Endothelial cell (in vitro differentiated cells): ENCODE results near the gene CDR2. TPM values are rescaled to one million over a fixed set of nuclear protein-coding genes. Genes with fewer than 3 reads are reported as not detected.
"Not testable (repeated sequence)": the region's sequence is repeated elsewhere in the genome, so short reads cannot be mapped to it uniquely, and the experiment has no call there.

ENCODE experiments used
- DNase-seq: peaks from one replicate; pipeline ENCODE4 v3.0.0; 2021; ENCODE audit warnings: low spot score
- H3K27ac Mint-ChIP-seq: one replicate; pipeline ENCODE4 v1.8.0; 2021; ENCODE audit warnings: mixed read lengths, inconsistent platforms; ENCODE audit not compliant: unreplicated experiment
- H3K27me3 Mint-ChIP-seq: one replicate; pipeline ENCODE4 v1.8.0; 2021; ENCODE audit warnings: mild to moderate bottlenecking, moderate library complexity, mixed read lengths, inconsistent platforms; ENCODE audit not compliant: unreplicated experiment
- H3K36me3 Mint-ChIP-seq: one replicate; pipeline ENCODE4 v1.8.0; 2021; ENCODE audit warnings: mild to moderate bottlenecking, low read depth, mixed read lengths, inconsistent platforms; ENCODE audit not compliant: unreplicated experiment
- H3K4me1 Mint-ChIP-seq: one replicate; pipeline ENCODE4 v1.8.0; 2021; ENCODE audit warnings: mild to moderate bottlenecking, mixed read lengths, inconsistent platforms; ENCODE audit not compliant: unreplicated experiment
- H3K4me3 Mint-ChIP-seq: one replicate; pipeline ENCODE4 v1.8.0; 2021; ENCODE audit warnings: mild to moderate bottlenecking, mixed read lengths, inconsistent platforms; ENCODE audit not compliant: unreplicated experiment
- H3K9me3 Mint-ChIP-seq: one replicate; pipeline ENCODE4 v1.8.0; 2021; ENCODE audit warnings: mixed read lengths, inconsistent platforms; ENCODE audit not compliant: unreplicated experiment
- CTCF ChIP-seq: fragments of 200-600 bp; sonication (generic); IDR thresholded peaks from one replicate; pipeline ENCODE4 v1.5.0; 2021; ENCODE audit warnings: antibody characterized with exemption; ENCODE audit not compliant: unreplicated experiment
- total RNA-seq: library from RNA; stranded (reverse); fragmentation: NEBNext Ultra II Directional; extraction: Animal tissue kit (Norgen Biotek cat#: 25700); gene quantifications from one replicate; pipeline ENCODE4 v1.2.1, GENCODE V29; 2021; ENCODE audit not compliant: unreplicated experiment

CDR2 gene
- total RNA-seq, 1 donor from 2014 or later = 26.3 TPM

- Mint-ChIP-seq H3K27me3 (peaks cover 5% of the 10 kb centered on the region), H3K36me3 (peaks cover 23% of the 10 kb centered on the region), H3K4me3 (no peak overlapping the region), H3K4me1 (no peaks in the 10 kb centered on the region), H3K9me3 (no peaks in the 10 kb centered on the region), H3K27ac (no peak overlapping the region)
- DNase-seq = no peak
- TF ChIP-seq CTCF = no peak
These were observed 44.4 kb upstream of the CDR2 start for GRCh38 chr16:22418826-22419225.

DNA sequence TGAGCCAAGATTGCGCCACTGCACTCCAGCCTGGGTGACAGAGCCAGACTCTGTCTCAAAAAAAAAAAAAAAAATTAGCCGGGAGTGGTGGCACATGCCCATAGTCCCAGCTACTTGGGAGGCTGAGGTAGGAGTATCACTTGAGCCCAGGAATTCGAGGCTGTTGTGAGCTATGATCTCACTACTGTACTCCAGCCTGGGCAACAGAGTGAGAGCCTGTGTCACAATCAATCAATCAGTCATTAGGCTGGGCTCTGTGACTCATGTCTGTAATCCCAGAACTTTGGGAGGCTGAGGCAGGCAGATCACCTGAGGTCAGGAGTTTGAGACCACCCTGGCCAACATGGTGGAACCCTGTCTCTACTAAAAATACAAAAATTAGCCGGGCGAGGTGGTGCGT, 43.4 kb upstream of the CDR2 start:
- H3K27ac Mint-ChIP-seq, DNase-seq, H3K4me3 Mint-ChIP-seq, H3K27me3 Mint-ChIP-seq, H3K4me1 Mint-ChIP-seq, H3K9me3 Mint-ChIP-seq: not testable (repeated sequence)
- H3K36me3 Mint-ChIP-seq = peaks cover 16% of the 10 kb centered on the region

GRCh38 chr16:22417019-22417418, 42.6 kb upstream of the CDR2 start:
- TF ChIP-seq CTCF = no peak
- H3K4me1 Mint-ChIP-seq = no peaks in the 10 kb centered on the region
- H3K9me3 Mint-ChIP-seq = no peaks in the 10 kb centered on the region
- H3K27me3 Mint-ChIP-seq = peaks cover 5% of the 10 kb centered on the region
- no peak overlapping the region for H3K27ac Mint-ChIP-seq
- no peak for DNase-seq
- H3K36me3 Mint-ChIP-seq = peaks cover 15% of the 10 kb centered on the region
- no peak overlapping the region for H3K4me3 Mint-ChIP-seq

GRCh38 chr16:22413819-22414218, 39.4 kb upstream of the CDR2 start:
- TF ChIP-seq CTCF = no peak
- no peaks in the 10 kb centered on the region for H3K27me3 Mint-ChIP-seq
- no peak for DNase-seq
- H3K36me3 Mint-ChIP-seq = peaks cover 2% of the 10 kb centered on the region
- H3K4me1 Mint-ChIP-seq = no peaks in the 10 kb centered on the region
- H3K27ac Mint-ChIP-seq = no peak overlapping the region
- no peaks in the 10 kb centered on the region for H3K9me3 Mint-ChIP-seq
- H3K4me3 Mint-ChIP-seq = no peak overlapping the region

GRCh38 chr16:22407486-22407885, 33.1 kb upstream of the CDR2 start:
- no peak for TF ChIP-seq CTCF
- Mint-ChIP-seq H3K4me3 (no peak overlapping the region), H3K4me1 (no peaks in the 10 kb centered on the region)

DNA sequence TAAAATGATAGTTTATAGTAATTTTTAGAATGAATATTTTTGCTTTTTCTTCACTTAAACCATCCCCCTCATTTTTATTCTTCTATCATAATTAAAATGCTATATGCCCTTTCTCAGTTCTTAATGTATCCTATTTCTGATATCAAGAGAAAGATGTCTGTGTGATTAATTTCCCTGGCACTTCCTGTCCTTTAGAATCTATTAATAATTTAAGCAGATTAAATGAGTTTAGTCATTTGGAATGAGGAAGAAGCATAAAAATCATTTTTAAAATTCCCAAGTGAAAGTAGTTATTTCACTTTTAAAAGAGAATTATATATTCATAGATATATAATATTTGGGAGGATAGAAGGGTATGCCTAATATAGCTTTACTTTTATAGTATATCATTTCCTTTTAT, 27.8 kb upstream of the CDR2 start:
- DNase-seq = no peak
- Mint-ChIP-seq H3K4me3 (no peak overlapping the region), H3K27ac (no peak overlapping the region), H3K36me3 (no peaks in the 10 kb centered on the region), H3K27me3 (no peaks in the 10 kb centered on the region), H3K4me1 (no peaks in the 10 kb centered on the region), H3K9me3 (no peaks in the 10 kb centered on the region)
- TF ChIP-seq CTCF = no peak

More at GRCh38 chr16:22407486-22407885, 33.1 kb upstream of the CDR2 start:
- H3K36me3 Mint-ChIP-seq = peaks cover 6% of the 10 kb centered on the region
- H3K27me3 Mint-ChIP-seq = peaks cover 2% of the 10 kb centered on the region
- H3K9me3 Mint-ChIP-seq = no peaks in the 10 kb centered on the region
- no peak overlapping the region for H3K27ac Mint-ChIP-seq
- DNase-seq = no peak
